LNCAP (cell line): ENCODE results near the gene TNNI3.

Experiments used
- CTCF ChIP-seq: fragments of 450-650 bp; IDR thresholded peaks from 2 replicates; pipeline ENCODE4 v1.5.1; 2017; ENCODE audit warnings: mild to moderate bottlenecking

TNNI3 gene

GRCh38 chr19:55175117-55175867 is 17.8 kb upstream of the TNNI3 start:
- TF ChIP-seq CTCF: no peak

- no peak for TF ChIP-seq CTCF
Observed at GRCh38 chr19:55174425-55175116, 17.0 kb upstream of the TNNI3 start.

GRCh38 chr19:55173714-55174409 is 16.3 kb upstream of the TNNI3 start:
- TF ChIP-seq CTCF: no peak

GRCh38 chr19:55173186-55173713 is 15.7 kb upstream of the TNNI3 start:
- TF ChIP-seq CTCF: no peak

GRCh38 chr19:55172741-55173140 is 15.2 kb upstream of the TNNI3 start:
- TF ChIP-seq CTCF: no peak

- no peak for TF ChIP-seq CTCF
Observed at GRCh38 chr19:55171440-55171839, 13.9 kb upstream of the TNNI3 start.

GRCh38 chr19:55169136-55169535 is 11.6 kb upstream of the TNNI3 start:
- TF ChIP-seq CTCF: no peak
